ENCODE measurements around the gene PNPLA1.

DNA sequence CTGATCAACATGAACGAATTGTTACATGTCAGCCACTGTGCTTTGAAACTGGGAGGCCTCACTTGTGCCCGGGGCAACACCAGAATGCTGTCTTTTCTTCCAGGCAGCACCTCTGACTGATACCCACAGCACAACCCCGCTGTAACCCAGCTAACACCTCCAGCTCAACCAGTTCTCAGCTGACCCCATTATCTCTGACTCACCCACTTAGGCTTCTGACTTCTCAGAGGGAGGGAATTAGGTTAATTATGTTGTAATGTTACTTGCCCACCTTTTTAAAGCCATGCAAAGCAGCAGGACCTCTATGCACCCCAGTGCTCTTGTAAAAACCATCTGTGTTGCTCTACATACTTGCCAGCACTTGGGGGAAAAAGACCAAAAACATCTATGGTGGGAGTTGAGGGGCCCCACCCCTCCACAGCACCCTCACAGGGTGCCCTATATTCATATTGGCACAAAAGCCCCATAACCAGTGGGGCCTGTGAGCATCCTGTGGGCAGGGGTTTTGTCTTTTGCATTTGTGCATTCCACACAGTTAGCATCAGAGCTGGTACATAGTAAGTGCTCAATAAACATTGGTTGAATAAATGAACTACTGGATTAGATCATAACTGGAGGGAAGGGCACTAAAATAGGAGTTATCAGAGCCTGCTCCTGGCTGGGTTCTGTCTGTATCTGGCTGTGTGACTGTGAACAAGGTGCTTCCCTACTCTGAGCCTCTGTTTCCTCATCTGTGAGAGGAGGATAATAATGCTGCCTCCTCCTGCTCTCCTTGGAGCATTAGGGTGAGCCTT is 44.6 kb downstream of the PNPLA1 start:
- TF ChIP-seq, protein P1, sequence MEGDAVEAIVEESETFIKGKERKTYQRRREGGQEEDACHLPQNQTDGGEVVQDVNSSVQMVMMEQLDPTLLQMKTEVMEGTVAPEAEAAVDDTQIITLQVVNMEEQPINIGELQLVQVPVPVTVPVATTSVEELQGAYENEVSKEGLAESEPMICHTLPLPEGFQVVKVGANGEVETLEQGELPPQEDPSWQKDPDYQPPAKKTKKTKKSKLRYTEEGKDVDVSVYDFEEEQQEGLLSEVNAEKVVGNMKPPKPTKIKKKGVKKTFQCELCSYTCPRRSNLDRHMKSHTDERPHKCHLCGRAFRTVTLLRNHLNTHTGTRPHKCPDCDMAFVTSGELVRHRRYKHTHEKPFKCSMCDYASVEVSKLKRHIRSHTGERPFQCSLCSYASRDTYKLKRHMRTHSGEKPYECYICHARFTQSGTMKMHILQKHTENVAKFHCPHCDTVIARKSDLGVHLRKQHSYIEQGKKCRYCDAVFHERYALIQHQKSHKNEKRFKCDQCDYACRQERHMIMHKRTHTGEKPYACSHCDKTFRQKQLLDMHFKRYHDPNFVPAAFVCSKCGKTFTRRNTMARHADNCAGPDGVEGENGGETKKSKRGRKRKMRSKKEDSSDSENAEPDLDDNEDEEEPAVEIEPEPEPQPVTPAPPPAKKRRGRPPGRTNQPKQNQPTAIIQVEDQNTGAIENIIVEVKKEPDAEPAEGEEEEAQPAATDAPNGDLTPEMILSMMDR (IDR thresholded peaks at IDR 0.05; ENCODE audit: low read length), result no peak
- TF ChIP-seq EZH2phosphoT487 (IDR thresholded peaks at IDR 0.05; ENCODE audit: low read length) (no peak), EZH2 (optimal IDR thresholded peaks at IDR 0.05; ENCODE audit: low read depth, low read length) (no peak)
